HG03342 (cell line): ENCODE results near the gene CFAP43.
"Not testable (repeated sequence)": the region's sequence is repeated elsewhere in the genome, so short reads cannot be mapped to it uniquely, and the experiment has no call there.

Experiments used
- ATAC-seq: cut with Tn5 transposase; IDR thresholded peaks from one replicate; pipeline ENCODE4 v1.9.1; 2021; ENCODE audit warnings: mild to moderate bottlenecking, moderate library complexity; ENCODE audit not compliant: unreplicated experiment

Gene CFAP43

DNA sequence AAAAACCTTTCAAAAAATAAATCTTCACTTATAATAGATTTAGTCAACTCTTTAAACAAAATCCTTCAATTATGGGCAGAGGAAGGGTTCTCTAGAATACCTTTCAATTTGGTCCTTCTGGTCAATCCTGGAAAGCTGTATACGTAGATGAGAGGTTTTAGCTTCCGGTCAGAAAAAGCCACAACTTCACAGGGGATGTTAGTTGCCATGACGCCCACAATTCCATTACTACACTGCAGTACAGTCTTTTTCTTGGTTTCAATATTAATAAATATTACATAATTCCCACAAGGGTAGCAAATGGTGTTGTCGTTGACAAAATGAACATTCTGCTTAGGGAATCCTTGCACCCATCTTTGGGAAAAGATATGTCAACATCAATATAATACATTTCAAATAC lies 1.7 kb downstream of the CFAP43 start:
- ATAC-seq = no peak

DNA sequence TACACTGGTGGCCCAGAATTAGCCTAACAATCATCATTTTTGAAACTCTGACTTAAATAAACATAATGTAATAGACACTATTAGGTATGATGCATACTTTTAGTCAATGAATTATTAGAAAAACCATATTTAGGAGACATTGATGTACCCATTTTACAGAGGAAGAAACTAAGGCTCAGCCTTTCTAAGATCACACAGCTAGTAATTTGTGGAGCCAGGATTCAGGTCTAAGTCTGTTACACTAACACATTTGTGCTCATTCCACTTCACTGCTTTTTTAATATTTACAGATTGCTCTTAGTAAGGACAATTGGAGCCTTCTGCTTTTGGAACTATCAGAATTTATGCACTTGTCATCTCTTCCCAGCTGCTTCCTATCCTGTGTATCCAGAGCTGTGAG lies 8.9 kb downstream of the CFAP43 start:
- no peak for ATAC-seq

DNA sequence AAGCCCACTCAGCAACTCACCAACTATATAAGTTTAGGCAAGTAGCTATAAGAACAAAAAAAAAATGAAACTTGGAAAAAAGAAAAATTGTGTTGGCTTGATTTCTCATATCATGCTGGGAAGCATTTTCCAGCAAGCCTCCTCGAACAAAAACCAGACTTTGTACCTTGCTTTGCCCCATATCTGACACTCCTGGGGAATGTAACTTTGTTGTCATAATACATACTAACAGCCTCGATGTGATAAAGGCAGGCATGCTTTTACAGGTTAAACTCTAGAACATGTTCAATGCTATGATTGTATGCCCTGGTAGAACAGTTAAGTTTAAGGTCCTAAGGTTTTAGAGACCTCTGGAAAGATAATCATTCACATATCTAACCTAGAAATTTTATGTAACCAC lies 11.6 kb downstream of the CFAP43 start:
- no peak for ATAC-seq

DNA sequence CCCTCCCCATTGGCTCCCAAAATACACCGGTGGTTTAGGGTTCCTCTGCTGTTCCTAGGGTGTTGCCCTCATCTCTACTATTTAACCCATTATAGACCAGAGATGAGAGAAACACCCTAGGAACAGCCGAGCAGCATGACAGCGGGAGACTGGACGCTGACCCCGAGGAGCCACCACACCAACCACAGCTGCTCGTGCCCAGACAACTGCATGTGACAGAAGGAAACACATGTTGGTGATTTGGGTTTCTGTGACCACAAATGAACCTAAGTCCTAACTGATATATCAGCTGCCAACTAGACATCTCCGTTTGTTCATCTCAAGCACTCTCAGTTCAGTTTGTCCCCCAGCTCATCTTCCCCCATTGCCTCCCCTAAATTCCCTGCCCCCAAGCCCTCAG lies 13.4 kb downstream of the CFAP43 start:
- no peak for ATAC-seq

DNA sequence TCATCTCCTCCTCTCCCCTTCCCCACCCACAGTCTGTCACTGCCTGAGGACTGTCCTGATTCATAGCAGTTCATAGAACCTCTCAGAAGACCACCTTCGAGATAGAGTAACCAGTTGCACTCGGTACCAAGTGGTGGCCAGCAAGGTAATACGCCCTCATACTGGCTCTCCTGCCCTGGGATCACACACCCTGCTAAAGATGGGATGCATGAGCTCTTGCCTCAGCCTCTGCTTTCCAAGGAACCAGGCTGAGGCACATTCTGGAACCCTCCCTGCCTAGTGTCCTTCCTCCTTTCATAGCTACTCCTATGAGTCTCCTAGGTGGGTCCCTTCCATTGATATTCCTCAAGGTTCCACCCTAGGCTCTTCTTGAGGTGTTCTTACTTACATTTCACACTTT lies 15.5 kb downstream of the CFAP43 start:
- ATAC-seq = no peak

DNA sequence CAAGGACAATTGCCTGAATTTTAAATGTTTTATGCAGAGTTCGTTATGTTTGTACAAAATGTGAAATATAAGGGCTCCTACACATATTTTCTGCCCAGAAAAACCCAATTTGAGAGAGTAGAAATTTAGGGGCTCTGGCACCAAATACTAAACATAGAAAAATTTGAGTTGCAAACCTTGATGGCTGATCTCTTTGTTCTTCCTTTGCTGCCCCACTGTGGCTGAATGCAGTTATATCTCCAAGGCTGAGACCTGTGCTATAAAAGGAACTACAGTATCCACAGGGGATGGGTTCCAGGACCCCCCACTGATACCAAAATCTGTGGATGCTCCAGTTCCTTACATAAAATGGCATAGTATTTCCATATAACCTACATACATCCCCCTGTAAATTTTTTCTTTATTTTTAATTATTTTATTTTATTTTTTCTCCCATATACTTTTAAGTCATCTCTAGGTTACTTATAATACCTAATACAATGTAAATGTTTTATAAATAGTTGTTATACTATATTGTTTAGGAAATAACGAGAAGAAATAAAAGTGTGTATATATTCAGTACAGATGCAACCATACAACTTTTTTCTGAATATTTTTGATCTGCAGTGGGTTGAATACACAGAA lies 22.5 kb downstream of the CFAP43 start:
- ATAC-seq = no peak

DNA sequence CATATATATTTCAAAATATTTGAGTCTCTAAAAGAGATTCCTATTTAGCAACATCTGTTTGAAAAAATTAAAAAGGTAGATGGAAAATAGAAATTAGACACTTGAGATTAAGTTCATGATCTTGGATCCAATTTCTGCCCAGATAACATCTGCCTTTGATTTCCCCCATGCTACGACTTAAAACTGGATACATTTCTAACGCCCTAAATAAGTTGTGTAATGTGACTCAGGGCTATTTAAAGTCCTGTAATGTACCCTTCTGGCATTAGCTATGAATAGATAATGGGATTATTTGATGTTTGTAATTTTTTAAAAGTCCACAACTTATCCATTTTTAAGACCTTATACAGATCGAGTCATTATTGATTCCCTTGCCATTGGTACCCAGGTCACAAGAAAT lies 23.4 kb downstream of the CFAP43 start:
- ATAC-seq = no peak

DNA sequence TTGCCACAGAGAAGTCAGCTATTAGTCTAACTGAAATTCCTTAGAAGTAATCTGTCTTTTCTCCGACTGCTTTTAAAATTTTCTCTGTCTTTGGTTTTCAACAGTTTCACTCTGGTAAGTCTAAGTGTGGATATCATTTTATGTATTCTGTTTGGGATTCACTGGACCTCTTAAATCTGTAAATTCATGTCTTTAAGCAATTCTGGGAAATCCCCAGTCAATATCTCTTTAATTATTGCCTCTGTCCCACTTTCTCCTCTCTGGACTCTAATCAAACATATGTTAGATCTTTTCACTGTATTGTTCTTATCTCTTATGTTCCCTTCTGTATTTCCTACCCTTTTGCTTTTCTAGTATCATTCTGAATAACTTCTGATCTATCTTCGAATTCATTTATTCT lies 29.9 kb downstream of the CFAP43 start:
- no peak for ATAC-seq

DNA sequence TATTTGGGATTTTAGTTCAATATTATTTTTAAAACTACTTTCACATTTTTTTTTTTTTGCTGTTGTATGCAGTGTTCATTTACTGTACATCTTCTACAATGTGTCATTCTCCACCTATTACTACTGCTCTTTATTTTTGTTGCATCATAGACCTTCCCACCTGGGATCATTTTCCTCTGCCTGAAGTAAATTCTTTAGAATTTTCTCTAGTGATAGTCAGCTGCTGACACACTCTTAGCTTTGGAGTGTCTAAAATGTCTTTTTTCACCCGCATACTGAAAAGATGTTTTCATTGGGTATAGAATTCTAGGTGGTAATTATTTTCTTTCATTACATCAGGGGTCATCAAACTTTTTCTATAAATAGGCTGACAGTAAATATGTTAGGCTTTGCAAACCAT lies 30.5 kb downstream of the CFAP43 start:
- ATAC-seq = no peak

DNA sequence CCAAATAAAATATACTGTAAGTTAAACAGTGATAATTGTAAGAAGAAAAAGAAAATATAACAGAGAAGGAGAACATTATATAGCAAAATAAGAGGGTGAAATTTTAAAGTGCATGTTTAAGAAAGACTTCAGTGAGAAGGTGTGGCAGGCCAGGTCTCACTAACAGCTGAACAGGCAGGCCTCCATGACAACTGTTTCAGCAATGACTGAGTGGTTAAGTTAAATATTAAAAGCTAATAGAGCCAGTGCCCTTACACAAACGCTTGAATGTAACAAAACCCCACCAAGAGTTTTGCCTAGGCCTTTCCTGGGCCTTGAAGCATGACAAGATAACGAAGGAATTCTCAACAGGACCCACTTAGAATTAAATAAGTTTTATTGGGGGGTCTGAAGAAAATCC lies 32.6 kb downstream of the CFAP43 start:
- ATAC-seq = no peak

DNA sequence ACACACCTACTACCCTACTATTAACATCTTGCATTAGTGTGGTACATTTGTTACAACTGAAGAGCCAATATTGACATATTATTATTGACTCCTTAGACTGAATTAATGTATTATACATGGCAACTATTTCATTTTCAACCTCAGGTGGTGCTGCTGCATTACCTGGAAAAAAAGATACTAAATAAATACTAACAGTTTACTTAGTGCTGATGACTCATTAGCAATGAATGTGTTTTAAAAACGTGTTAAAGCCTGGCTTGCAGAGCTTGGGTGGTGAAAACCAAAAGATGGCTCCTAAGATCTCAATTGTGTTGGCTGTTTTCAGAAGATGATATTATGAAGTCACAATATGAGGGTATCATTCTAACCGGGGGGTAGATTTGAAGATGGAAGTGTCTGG lies 34.8 kb downstream of the CFAP43 start:
- no peak for ATAC-seq

DNA sequence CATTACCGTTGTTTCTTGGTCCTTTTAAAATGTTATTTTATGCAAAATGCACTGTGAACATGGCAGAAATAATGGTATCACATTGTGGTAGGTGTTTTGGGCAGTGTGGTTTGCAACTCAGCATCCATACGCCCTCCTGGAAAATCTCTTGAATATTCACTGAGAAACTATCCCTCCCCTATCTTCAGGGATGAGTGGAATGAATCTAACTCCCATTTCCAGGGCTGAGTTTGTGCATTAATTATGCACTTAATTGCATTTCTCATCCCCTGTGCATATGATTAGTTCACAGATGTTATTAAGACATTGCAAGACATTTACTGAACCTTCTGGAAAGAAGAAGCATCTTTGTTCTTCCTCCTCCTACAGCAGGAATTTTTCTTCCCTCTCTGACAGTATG lies 36.5 kb downstream of the CFAP43 start:
- no peak for ATAC-seq

DNA sequence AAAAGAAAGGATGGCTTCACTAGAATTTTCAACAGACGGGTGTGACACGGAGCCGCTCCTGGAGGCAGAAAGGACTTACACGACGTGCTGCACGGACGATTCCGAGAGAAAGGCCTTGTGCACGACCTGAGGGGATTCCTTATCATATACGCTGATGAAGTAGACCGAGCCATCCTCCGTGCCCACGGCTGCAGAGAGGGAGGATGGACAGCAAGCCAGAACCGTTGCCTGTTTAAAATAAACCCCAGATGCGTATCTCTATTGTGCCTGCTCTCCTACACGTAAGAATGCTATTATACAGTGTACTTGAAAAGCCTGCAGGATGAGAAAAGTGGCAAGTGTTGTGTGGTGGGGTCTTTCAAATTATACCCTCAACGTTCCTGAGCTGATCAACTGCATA lies 38.4 kb downstream of the CFAP43 start:
- ATAC-seq = no peak

DNA sequence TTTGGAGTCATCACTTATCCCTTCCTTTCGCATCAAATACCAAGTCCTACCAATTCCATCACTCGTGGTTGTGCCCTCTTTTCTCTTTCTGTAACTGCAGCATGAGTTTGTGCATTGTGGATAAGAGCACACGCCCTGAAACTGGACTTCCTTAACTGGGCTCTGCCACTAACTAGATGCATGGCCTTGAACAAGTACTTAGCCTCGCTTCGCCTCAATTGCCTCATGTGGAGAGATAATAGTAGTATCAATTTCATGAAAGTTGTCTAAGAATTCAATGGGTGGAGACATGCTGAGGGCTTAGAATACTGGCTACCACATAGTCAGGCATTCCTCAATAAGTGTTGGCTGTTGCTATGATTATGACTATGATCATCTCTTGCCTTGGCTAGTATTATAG lies 41.5 kb downstream of the CFAP43 start:
- ATAC-seq = no peak

DNA sequence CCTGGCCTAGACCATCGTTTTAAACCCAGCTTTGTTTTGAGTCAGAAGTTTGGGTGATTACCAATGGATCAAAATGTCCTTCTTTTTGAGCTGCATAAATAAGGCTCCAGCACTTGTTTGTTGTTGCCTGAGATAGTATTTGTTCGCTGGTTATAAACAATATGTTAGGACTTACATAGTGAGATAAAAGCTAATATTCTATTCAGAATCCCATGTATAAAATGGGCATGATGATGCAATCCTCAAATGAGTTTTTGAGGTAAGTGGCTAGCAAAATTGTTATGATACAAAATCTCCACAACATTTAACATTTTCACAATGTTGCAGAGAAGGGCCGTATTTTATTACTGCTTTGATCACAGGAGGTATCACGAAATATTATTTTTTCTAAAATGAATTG lies 48.5 kb downstream of the CFAP43 start:
- no peak for ATAC-seq

DNA sequence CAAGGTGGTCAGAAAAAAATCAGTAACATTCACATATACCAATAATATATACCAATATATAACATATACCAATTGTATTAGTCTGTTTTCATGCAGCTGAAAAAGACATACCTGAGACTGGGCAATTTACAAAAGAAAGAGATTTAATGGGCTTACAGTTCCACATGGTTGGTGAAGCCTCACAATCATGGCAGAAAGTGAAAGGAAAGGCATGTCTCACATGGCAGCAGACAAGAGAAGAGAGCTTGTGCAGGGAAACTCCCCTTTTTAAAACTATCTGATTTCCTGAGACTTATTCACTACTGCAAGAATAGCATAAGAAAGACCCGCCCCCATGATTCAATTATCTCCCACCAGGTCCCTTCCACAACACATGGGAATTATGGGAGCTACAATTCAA lies 58.0 kb downstream of the CFAP43 start:
- ATAC-seq = not testable (repeated sequence)

DNA sequence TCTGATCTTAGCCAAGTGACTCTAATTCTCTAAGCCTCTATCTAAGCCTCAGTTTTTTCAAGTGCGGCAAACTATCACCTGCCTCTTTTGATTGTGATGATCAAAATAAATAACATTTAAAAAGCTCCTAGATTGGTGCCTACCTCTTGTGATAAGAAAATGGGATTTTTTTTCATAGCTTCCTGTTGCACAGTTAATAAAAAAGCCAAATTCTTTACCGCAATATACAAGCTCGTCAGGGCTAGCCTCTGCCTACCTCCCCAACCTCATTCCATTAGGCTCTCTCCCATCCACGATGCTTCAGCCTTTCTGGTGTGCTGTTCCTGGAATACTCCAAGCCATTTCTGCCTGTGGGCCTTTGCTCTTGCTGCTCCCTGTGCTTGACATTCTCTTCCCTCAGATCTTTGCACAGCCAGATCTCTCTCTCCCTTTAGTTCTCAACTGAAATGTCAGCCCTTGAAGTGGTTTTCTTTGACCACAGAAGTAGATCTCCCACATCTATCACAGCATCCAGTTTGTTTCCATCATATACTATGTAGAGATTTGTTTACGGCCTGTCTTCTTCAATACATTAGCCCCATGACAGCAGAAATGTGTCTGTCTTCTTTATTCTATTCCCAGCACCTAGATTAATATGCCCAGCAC lies 61.4 kb downstream of the CFAP43 start:
- no peak for ATAC-seq

DNA sequence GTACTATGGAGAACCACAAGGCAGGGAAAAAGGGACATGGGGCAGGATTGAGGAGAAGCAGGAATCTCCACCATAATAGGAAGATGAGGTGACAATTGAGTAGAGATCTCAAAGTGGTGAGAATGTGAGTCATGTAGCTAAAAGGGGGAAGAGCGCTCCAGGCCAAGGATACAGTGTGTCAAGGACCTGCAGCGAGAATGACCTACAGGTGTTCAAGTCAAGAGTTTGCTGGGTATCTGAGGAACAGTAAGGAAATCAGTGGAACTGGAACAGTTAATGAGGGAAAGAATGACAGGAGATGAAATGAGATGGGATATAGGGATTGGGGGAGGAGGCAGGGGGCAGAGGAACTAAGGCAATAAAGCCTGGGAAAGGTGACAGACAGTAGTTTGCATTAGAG lies 76.6 kb downstream of the CFAP43 start:
- ATAC-seq = no peak

DNA sequence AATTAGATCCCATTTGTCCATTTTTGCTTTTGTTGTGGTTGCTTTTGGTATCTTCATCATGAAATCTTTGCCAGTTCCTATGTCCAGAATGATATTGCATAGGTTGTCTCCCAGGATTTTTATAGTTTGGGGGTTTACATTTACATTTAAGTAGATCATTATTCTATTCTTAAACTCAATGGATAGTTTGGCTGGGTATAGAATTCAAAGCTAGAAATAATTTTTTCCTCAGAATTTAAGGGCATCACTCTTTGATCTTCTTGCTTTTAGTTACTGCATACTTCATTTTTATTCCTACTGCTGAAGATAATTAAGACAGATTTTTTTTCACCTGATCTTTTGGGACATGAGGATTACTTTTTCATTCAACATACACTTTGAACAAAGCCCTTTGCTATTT lies 80.4 kb downstream of the CFAP43 start:
- no peak for ATAC-seq

DNA sequence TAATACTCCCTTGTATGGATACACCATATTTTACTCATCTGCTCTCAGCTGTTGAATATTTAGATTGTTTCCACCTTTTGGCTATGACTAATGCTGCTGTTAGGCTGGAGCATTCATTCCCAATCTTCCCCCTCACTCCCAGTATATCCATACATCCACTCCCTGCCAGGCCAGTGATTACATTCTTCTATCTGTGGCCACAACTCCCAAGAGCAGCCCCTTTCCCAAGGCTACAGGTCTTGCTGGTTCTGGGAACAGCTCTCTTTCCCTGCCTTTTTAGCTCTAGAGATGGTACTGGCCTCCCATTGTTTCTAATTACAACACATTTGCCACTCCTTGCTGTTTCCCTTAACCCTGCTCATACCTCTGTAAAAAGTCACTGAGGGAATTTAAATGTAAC lies 82.0 kb downstream of the CFAP43 start:
- no peak for ATAC-seq

DNA sequence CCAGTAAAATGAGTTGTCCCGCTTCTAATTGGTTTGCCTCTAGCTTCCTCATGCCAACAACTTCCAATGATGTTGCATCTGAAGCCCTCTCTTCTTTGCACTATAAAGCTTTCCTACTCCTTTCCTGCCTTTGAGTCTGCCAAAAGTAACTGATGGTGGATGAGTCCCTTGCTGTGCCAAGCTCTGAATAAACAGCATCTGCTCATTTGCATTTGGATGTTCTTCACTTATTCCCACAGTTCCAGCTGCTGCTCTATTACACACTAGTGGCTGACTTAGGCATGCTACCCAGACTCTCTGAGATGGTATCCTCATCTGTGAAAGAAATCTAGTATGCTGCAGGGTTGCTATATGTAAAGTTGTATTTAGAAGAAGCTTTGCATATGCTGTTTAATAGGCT lies 85.3 kb downstream of the CFAP43 start:
- no peak for ATAC-seq

DNA sequence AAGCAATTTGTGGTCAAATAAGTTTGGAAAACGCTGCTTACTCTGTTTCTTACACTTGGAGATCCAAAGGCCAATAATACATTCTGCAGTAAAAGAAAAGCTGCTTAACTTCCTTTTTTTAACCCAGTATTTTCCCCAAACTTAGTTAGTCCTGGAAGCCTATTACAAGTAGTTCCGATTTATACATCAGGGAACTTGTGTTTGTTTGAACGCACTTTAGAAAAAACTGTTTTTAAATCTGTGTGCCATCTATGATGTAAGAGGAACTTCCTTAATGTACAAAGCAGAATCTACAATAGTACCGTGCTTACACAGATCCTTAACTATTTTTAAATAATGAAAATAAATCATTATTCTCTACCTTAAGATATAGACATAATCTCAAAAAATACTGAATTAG lies 87.2 kb downstream of the CFAP43 start:
- no peak for ATAC-seq

DNA sequence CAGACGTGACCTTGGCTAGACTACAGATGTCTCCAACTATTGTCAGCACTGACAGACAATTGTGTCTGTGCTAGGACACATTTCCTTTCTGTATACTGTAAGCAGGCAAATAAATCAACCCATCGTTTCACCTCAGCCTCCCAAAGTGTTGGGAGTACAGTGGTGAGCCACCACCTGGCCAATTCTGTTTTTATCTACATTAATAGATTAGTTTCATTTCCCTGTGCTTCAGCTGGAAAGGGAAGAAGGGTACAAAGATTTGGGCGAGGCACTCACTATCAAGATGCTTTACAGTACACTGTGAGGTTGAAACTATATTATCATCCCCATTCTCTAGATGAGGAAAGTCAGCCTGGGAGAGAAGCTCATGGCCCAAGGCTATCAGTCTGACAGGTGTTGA lies 88.3 kb downstream of the CFAP43 start:
- no peak for ATAC-seq
